Left ventricle myocardium inferior (tissue), 1 donor: Measurements from ENCODE around the gene ZSWIM9. TPM values are rescaled to one million over a fixed set of nuclear protein-coding genes. Genes with fewer than 3 reads are reported as not detected.

Experiments
- DNase-seq: peaks from one replicate; pipeline ENCODE4 v3.0.0-alpha.2; 2020
- H3K27ac ChIP-seq: fragments of 200-600 bp; replicated peaks from 2 replicates; pipeline ENCODE4 v1.8.0; 2021
- H3K27me3 ChIP-seq: fragments of 200-600 bp; 2 replicates; pipeline ENCODE4 v1.8.0; 2021; ENCODE audit warnings: low read depth
- H3K36me3 ChIP-seq: fragments of 200-600 bp; 2 replicates; pipeline ENCODE4 v1.8.0; 2021
- H3K4me1 ChIP-seq: fragments of 200-600 bp; 2 replicates; pipeline ENCODE4 v1.8.0; 2021
- H3K4me3 ChIP-seq: fragments of 200-600 bp; 2 replicates; pipeline ENCODE4 v1.8.0; 2021; ENCODE audit warnings: mild to moderate bottlenecking, moderate library complexity
- H3K9me3 ChIP-seq: fragments of 200-600 bp; replicated peaks from 2 replicates; pipeline ENCODE4 v1.8.0; 2021
- intact Hi-C: fragments of 100-400 bp; cut with micrococcal nuclease; formaldehyde crosslinking; loops from one replicate; pipeline ENCODE4 v1.11.0; 2022
- total RNA-seq: library from RNA; stranded (reverse); fragmentation: NEBNext Ultra II Directional; extraction: Animal tissue kit (Norgen Biotek cat#: 25700); gene quantifications from one replicate; pipeline ENCODE4 v1.2.1, GENCODE V29; 2021
- TF ChIP-seq, protein P1 (sequence below): fragments of 200-600 bp; IDR thresholded peaks from 2 replicates; pipeline ENCODE4 v1.8.0; 2021; ENCODE audit warnings: antibody characterized with exemption, mild to moderate bottlenecking, borderline replicate concordance
- donor health status: DM: no; HTN: yes; CAD: no; lungs with severe emphysema.

The ZSWIM9 gene
- total RNA-seq, 1 donor from 2014 or later = 7.6 TPM

DNA sequence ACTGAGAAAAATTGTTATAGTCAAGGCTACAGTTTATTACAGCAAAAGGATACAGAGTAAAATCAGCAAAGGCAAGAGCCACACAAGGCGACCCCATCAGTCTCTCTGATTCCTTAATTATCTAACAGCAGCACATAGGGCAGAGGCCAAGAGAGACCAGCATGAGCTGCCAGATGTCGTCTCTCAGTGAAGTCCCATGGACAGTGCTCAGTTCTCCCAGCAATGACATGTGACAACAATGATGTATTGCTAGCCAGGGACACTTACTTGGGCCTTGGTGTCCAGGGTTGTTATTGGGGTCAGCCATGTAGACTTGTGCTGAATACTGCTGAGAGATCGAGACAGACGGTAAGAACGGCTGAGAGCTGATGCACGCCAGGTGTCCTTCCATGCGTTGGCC is 22.3 kb downstream of the ZSWIM9 start:
- no peak overlapping the region for H3K4me3 ChIP-seq
- TF ChIP-seq, protein P1, sequence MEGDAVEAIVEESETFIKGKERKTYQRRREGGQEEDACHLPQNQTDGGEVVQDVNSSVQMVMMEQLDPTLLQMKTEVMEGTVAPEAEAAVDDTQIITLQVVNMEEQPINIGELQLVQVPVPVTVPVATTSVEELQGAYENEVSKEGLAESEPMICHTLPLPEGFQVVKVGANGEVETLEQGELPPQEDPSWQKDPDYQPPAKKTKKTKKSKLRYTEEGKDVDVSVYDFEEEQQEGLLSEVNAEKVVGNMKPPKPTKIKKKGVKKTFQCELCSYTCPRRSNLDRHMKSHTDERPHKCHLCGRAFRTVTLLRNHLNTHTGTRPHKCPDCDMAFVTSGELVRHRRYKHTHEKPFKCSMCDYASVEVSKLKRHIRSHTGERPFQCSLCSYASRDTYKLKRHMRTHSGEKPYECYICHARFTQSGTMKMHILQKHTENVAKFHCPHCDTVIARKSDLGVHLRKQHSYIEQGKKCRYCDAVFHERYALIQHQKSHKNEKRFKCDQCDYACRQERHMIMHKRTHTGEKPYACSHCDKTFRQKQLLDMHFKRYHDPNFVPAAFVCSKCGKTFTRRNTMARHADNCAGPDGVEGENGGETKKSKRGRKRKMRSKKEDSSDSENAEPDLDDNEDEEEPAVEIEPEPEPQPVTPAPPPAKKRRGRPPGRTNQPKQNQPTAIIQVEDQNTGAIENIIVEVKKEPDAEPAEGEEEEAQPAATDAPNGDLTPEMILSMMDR = no peak
- no peak for DNase-seq

DNA sequence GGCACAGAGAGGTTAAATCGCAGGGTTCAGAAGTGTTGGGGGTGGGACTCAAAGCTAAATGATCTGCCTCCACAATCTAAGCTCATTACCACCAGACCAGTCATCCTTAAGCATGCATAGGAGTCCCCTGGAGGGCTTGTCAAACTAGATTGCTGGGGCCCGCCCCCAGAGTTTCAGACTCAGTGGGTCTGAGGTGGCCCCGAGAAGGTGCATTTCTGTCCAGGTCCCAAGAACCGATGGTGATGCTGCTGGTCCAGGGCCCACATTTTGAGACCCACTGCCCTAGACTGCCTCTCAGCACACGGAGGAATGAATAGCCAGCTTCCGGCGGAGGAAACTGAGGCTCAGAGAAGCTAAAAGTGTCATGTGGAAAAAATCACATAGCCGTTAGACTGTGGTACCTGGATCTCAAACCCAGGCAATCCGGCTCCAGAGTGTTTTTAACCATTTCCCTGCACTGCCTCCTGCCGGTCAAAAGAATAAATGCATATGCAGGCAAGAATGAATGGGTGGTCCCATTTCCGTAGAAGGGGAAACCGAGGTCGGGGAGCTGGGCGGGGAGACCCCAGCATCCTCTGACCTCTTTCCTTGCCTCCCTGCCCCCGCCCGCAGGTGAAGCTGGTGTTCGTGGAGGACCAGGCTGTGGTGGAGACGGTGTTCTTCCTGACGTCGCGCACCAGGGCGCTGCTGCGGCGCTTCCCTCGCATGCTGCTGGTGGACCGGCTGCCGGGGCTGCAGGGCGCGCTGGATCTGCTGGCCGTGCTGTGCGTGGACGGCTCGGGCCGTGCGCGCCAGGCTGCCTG is 23.8 kb downstream of the ZSWIM9 start:
- Histone ChIP-seq H3K4me1 (peaks cover 16% of the 10 kb centered on the region), H3K4me3 (no peak overlapping the region), H3K9me3 (no peaks in the 10 kb centered on the region), H3K27me3 (no peaks in the 10 kb centered on the region), H3K36me3 (peaks cover 8% of the 10 kb centered on the region), H3K27ac (no peak overlapping the region)
- no peak for DNase-seq
- intact Hi-C loops = no loop called here
- TF ChIP-seq, protein P1 = peak; percentile 38

More for the DNA sequence above, 22.3 kb downstream of the ZSWIM9 start:
- intact Hi-C loops = no loop called here
- Histone ChIP-seq H3K4me1 (peaks cover 16% of the 10 kb centered on the region), H3K9me3 (no peaks in the 10 kb centered on the region), H3K27ac (no peak overlapping the region), H3K36me3 (peaks cover 20% of the 10 kb centered on the region), H3K27me3 (no peaks in the 10 kb centered on the region)

DNA sequence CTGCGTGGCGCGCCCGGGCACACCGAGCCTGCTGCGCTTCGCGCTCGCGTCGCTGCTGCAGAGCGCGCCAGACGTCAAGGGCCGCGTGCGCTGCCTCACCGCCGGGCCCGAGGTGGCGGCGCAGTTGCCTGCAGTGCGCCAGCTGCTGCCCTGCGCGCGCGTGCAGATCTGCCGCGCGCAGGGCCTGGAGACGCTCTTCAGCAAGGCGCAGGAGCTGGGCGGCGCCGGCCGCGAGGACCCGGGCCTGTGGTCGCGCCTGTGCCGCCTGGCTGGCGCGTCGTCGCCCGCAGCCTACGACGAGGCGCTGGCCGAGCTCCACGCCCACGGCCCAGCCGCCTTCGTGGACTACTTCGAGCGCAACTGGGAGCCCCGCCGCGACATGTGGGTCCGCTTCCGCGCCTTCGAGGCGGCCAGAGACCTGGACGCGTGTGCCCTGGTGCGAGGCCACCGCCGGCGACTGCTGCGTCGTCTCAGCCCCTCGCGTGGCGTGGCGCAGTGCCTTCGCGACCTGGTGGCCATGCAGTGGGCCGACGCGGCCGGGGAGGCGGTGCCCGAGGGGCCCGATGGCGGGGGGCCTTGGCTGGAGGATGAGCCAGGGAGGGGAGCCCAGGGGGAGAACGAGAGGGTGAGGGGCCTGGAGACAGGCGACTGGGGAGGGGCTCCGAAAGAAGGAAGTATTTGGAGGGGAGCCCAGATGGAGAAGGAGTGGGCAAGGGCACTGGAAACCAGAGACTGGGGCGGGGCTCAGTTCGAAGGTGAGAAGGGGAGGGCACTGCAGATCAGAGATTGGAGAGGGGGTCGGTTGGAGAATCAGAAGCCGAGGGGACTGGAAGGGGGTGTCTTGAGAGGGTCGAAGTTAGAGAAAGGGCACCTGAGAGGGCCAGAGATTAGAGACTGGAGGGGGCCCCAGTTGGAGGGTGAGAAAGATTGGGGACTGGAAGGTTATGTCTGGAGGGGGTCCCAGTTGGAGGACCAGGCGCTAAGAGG is 24.7 kb downstream of the ZSWIM9 start:
- H3K36me3 ChIP-seq = peaks cover 3% of the 10 kb centered on the region
- H3K27ac ChIP-seq = no peak overlapping the region
- no peaks in the 10 kb centered on the region for H3K27me3 ChIP-seq
- intact Hi-C loops = no loop called here
- H3K4me3 ChIP-seq = no peak overlapping the region
- H3K4me1 ChIP-seq = peaks cover 16% of the 10 kb centered on the region
- no peaks in the 10 kb centered on the region for H3K9me3 ChIP-seq
- DNase-seq = no peak
- TF ChIP-seq, protein P1 = no peak

DNA sequence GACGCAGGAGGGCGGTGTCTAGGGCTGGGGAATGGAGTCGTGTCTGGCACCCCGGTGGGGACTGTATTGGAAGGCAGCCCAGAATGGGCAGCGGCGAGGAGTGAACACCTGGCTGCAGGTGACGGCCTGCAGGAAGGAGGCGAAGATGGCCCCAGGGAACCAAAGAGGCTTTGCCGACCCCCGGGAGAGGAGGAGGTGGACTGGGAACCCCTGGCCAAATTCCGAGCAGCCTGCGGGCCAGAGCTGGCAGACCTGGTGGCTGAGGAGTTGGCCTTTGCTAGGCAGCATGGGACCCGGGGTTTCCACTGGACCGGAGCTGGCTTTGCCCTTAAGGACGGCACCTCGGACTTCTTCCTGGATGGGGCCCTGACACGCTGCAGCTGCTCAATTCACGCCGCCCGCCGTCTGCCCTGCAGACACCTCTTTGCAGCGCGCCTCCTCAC is 25.9 kb downstream of the ZSWIM9 start:
- intact Hi-C loops = no loop called here
- H3K9me3 ChIP-seq = no peaks in the 10 kb centered on the region
- peaks cover 16% of the 10 kb centered on the region for H3K4me1 ChIP-seq
- no peaks in the 10 kb centered on the region for H3K36me3 ChIP-seq
- no peak overlapping the region for H3K4me3 ChIP-seq
- H3K27me3 ChIP-seq = no peaks in the 10 kb centered on the region
- DNase-seq = no peak
- no peak overlapping the region for H3K27ac ChIP-seq
- TF ChIP-seq, protein P1 = no peak

DNA sequence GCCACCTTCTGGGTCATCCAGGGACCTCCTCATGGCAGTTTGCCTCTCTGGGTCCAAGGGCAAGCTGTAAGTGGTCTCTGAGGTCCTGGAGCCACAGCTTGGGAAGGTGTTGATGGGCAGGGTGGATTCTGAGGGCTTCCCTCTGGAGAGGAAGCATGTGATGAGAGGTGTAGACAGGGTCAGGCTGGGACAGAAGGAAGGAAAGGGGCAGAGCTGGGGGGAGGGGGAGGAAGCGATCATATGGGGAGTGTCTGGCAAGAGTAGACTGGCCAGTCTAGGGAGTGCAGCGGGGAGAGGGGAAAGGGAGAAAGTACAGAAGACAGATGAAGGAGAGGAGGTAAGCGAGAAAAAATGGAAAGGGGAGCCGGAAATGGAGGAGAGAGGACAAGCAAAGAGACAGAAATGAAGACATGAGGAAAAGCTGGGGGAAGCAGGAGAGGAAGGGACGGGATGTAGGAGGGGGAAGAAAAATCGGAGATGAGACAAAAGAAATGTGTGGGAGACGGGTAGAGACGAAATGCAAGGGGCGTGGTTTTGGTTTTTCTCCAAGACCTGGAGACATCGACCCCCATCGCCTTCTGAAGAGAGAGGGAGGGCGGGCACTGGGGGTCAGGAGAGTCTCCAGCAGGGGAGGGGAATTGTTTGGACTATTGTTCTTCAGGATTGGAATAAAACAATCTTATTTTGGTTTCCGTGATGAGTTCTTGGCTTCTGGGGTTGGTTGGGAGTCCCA is 26.6 kb downstream of the ZSWIM9 start:
- H3K4me1 ChIP-seq = peaks cover 16% of the 10 kb centered on the region
- no peaks in the 10 kb centered on the region for H3K36me3 ChIP-seq
- no peak for DNase-seq
- no peak overlapping the region for H3K27ac ChIP-seq
- TF ChIP-seq, protein P1 = no peak
- H3K4me3 ChIP-seq = no peak overlapping the region
- H3K27me3 ChIP-seq = no peaks in the 10 kb centered on the region
- no peaks in the 10 kb centered on the region for H3K9me3 ChIP-seq
- intact Hi-C loops = no loop called here
